IPS-NIHi7 (cell line): Measurements from ENCODE around the gene RAPGEF2.

Experiments used
- DNase-seq: peaks from one replicate; pipeline ENCODE4 v3.0.0; 2012; ENCODE audit warnings: mixed read lengths; ENCODE audit errors: extremely low spot score

RAPGEF2 gene

GRCh38 chr4:159195361-159195769 lies 92.5 kb downstream of the RAPGEF2 start:
- no peak for DNase-seq

DNA sequence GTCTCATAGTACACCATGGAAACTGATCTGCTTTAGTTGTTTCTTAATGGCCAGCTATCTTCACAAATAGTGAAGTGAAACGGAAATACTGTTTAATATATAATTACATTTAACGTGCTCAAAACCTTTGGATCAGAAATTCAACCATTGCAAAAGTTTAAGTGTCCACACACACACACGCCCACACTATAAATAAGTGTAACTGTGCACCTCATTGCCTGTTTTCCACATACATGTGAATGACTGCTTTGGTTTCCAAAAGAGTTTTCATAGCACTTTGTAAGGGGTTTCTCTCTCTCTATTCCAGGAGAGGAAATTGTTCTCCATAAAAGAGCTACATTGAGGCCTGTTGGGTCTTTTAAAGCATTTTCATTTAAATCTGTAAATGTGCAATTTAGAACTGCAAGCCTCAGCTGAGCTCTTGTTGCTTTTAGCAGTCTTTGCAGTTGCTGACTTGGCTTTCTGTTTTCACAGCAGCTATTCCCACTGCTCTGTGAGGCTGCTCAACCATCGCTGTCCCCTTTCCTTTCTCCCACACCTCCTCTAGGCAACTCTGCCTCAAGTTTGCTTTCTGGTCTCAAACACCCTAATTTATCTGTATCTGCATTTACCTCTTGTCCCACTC lies 94.5 kb downstream of the RAPGEF2 start:
- DNase-seq = no peak

DNA sequence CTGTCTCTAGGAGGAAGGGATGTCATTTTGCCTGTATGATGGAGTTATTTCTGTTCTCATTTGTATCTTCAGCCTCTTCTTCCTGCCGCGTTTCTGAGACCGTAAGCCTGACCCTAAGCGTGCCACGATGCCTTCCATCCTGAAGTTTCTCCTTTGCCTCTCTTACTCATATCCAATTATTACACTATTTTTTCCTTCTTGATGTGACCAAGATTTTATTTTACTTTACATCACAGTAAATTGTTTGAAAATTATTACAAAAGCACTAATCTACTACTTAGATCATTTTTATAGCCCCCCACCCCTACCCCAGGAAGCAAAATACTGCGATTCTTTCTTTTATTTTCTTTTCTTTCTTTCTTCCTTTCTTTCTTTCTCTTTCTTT lies 95.0 kb downstream of the RAPGEF2 start:
- DNase-seq = no peak

- DNase-seq = no peak
Observed at GRCh38 chr4:159199826-159200225, 96.9 kb downstream of the RAPGEF2 start.

- no peak for DNase-seq
Observed at GRCh38 chr4:159201168-159201567, 98.3 kb downstream of the RAPGEF2 start.

- DNase-seq = no peak
Observed at GRCh38 chr4:159204566-159204965, 101.7 kb downstream of the RAPGEF2 start.

DNA sequence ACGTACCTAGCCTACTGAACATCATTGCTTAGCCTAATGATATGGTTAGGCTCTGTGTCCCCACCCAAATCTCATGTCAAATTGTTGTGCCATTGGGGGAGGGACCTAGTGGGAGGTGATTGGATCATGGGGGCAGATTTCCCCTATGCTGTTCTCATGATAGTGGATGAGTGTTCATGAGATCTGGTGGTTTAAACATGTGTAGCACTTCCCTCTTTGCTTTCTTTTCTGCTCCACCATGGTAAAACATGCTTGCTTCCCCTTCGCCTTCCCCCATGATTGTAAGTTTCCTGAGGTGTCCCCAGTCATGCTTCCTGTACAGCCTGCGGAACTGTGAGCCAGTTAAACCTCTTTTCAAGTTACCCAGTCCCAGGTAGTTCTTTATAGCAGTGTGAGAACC lies 102.6 kb downstream of the RAPGEF2 start:
- no peak for DNase-seq

- no peak for DNase-seq
Observed at GRCh38 chr4:159206427-159206871, 103.6 kb downstream of the RAPGEF2 start.

DNA sequence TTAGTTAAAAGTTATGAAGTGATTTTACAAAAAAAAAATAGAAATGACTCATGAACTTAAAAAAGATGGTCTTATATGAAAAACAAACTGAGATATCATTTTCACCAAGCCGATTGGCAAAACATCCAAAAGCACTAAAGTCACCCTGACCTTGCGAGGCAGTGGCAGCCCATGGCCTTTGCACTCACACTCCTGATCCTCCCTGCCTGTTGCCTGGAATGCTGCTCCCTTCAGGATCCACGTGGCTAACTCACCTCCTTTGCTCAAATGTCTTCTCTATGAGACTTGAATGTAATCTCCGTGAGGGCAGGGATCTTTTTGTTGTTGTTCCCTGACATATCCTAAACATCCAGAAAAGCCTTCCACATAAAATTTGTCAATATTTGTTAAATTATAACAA lies 106.4 kb downstream of the RAPGEF2 start:
- peak; percentile 34 for DNase-seq

DNA sequence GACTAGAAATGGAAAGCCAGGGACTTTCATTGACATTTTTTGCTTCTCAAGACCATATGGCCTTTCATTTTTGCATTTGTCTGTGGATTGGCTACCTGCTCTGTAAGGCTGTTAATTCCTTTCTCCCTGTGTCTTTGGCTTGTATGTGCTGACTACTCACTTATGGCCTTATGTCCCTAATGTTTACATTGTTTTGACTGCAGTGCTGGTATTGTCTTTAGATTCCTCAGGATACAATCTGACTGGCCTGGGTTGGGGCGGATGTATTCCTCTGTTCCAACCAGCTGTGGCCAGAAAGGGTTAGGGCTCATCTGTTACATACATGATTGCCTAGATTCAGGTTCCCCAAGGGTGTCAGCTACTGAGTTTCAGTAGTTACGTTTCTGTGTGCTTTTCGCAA lies 108.1 kb downstream of the RAPGEF2 start:
- DNase-seq = no peak

DNA sequence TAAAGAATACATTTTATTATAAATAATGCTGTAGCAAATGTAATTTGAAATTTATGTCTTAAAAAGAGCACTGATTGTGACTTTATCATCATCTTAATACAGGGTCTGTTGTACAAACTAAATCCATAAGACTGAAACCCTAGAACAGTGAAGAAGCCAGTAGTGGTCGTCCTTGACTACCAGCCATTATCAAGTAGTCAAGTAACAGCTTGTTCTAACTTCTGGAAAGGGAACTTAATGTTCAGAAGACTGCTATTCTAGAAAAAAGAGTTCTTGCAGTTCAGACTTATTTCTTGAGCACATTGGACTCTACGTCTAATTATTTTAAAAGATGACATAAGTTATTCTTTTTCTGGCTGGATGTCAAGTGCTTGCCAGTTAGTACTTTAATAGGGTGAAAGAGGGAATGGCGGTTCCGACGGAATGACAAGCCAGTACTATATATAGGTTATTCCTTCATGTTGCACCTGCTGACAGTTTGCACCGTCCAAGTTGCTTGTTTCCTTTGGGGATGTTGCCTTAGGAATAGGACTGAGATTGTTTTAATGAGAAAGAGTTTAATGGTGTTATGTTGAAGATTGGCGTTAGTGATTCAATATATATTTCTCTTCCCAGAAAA lies 109.9 kb downstream of the RAPGEF2 start:
- DNase-seq = no peak

DNA sequence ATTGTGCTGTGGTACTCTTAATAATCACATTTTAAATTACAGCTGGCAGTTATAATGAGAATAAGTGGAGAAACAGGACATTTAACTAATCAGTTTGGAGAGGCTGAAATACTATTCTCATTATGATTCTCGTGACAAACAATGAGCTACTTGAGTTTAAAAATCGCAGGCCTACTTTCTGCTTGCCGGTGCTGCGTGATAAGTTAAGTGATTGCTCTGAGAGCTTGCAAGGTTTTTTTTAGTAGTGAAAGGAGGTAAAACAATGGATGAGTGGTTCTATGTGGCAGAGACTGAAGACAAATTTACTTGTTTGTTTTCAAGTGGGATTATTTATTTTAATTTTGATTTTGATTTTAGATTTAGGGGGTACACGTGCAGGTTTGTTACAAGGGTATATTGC lies 114.0 kb downstream of the RAPGEF2 start:
- DNase-seq = no peak

DNA sequence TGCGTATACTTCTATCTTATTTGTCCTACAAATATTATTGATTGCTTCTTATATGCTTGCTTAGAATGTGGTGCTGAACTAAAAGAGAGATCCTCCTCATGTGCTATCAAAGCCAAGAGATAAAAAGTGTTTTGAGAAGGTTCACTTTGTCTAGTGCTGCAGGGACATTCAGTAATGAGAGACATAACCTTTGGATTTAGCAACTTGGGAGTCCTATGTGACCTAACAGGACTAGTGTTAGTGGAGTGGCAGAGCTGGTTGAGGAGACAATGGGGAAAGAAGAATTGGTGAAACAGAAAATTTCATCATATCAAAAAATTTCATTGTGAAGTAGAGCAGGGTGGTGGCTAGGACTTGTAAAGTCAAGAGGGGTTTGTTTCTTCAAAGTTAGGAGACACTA lies 117.0 kb downstream of the RAPGEF2 start:
- DNase-seq = no peak

DNA sequence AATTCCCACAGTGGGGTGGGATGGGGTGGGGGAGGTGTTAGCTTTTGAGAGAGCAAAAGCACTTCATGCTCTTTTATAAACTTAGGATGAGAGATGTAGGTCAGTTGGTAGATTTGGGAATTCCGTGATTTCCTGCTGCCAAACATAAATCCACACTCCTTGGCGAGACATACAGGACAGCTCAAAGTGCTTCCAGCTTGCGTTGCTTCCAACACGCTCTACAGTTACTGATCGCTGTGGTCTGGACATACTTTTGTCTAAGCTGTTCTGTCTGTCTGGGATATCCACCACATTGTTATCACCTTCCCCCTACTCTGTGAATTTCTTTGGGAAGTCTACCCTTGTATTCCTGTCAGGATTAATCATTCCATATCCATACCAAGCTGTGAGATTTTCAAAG lies 117.5 kb downstream of the RAPGEF2 start:
- no peak for DNase-seq

- no peak for DNase-seq
Observed at GRCh38 chr4:159221280-159221679, 118.4 kb downstream of the RAPGEF2 start.

- no peak for DNase-seq
Observed at GRCh38 chr4:159222043-159222552, 119.2 kb downstream of the RAPGEF2 start.

DNA sequence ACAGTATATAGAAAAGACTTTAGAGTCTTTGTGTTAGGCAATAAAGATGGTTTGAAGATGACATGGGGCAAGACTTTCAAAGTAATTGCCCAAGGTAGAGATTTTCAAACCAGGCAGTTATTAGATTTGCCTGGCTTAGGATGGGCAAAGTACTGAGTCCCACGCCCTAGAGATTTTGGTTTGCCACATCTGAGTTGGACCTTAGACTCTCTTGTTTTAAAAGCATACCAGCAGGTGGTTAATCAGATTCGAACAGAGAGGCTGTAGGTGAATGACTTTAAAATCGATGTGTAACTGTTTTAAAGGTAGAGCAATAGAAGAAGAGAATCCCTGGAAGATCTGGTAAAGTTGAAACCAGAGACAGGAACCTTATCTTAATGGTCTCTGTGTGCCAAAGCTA lies 121.5 kb downstream of the RAPGEF2 start:
- no peak for DNase-seq

DNA sequence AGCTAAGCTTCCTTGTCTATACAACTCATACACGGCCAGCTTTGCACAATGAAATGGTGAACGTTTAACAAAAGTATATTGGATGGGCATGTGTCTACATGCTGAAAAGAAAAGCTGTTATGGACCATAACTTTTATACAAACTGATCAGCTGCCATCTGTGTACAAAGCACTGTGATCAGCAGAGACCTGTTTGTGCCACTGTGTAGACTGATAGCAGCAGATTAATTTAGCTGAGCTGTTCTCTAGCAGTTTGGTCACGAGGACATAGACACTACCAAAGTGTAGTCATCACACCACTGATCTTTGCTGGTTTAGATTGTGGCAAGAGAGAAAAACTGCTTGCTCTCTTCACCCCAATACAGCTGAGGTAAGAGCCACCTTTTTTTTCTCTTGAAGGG lies 124.5 kb downstream of the RAPGEF2 start:
- DNase-seq = no peak

DNA sequence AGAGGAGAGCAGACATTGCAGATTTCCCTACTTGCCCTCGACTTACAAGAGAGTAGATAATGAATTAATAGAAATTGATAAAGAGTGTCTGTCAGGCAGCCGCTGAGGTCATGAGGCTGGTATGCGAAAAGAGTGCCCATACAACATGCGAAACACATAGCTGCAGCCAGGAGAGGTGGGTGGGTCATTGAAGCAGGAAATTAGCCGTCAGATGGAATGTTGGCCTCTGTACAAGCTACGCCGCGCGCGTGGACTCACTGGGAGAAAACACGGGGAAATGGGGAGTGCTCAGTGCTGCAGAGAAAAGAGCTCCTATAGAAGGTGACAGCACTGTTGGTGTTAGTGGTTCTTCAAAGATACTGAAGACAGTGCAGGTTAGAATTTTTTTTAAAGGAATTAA lies 125.1 kb downstream of the RAPGEF2 start:
- DNase-seq = peak; percentile 32

GRCh38 chr4:159229164-159229563 lies 126.3 kb downstream of the RAPGEF2 start:
- no peak for DNase-seq

- no peak for DNase-seq
Observed at GRCh38 chr4:159232465-159233106, 129.7 kb downstream of the RAPGEF2 start.

DNA sequence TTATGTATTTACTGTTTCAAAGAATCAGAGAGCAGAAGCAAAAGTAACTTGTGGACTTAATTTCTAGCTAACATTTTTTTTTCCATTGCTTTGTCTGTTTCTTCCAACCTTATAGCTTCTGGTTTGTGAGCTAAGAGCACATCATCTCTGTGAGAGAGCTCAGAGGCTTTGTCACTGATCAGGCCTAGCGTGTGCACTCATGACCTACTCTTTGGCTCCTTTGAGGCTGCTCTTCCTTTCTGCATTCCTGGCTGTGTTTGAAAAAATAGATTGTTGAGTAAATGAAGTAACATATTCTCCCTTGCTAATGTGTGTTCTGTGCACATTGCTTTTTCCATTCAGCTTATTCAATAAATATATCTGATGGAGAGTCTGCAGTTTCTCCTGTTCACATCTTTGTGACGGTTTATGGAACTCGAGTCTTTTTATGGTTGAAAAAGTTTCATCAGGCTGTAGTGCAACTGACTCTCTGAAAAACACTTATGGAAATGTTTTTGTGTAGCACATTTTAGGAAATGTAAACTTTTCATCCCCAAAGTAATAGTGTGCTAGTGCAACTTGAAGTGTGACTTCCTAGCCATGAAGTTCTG lies 133.0 kb downstream of the RAPGEF2 start:
- no peak for DNase-seq

DNA sequence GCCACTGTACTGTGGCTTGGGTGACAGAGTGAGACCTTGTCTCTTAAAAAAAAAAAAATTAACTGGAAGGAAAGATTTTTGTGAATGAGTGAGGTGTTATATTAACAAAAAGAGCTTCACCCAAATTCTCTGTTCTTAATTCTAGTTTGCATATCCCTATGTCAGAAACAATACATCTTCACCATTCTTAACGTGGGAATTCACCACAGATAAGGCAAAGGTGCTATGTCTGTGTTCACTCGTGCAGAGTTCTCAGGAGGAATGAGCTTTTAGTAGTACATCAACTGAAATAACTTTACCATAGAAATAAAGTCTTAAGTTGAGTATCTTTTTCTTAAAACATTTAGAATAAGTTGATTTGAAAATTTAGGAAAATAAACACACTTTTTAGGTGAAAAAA lies 135.1 kb downstream of the RAPGEF2 start:
- DNase-seq = no peak
